ENCODE data around the gene WSB1.
"Not testable (repeated sequence)": the region's sequence is repeated elsewhere in the genome, so short reads cannot be mapped to it uniquely, and the experiment has no call there.

WSB1 gene

DNA sequence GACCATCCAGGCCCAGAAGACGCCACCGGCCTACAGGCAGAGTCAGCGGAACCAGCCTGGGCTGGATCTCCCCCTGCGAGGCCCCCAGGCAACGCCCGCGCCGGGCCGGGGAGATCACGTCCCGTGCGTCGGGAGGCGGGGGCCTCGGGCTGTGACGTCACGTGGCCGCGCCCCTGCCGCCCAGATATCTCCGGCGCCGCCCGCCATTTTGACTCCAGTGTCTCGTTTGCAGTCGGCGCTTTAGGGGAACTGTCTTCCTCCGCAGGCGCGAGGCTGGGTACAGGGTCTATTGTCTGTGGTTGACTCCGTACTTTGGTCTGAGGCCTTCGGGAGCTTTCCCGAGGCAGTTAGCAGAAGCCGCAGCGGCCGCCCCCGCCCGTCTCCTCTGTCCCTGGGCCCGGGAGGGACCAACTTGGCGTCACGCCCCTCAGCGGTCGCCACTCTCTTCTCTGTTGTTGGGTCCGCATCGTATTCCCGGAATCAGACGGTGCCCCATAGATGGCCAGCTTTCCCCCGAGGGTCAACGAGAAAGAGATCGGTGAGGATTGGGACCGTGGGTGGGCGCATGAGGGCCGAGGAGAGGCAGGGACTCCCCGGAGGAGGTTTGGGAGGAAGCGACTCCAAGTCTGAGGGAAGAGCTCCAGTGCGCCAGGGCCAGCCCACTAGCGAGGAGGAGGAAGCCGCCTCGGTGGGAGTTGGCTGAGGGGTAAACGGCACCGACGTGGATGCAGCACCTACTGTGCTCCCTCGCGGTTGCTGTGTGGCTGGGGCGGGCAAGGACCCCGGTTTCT lies at the start of gene WSB1:
WSB1 (plus strand) TSS at position 217 of the 791 bp plus-strand sequence; CDS start at position 499, 282 bp downstream.
- peak; percentile 85 to 86 for DNase-seq (ENCODE audit: low read depth in 2 of 2)

DNA sequence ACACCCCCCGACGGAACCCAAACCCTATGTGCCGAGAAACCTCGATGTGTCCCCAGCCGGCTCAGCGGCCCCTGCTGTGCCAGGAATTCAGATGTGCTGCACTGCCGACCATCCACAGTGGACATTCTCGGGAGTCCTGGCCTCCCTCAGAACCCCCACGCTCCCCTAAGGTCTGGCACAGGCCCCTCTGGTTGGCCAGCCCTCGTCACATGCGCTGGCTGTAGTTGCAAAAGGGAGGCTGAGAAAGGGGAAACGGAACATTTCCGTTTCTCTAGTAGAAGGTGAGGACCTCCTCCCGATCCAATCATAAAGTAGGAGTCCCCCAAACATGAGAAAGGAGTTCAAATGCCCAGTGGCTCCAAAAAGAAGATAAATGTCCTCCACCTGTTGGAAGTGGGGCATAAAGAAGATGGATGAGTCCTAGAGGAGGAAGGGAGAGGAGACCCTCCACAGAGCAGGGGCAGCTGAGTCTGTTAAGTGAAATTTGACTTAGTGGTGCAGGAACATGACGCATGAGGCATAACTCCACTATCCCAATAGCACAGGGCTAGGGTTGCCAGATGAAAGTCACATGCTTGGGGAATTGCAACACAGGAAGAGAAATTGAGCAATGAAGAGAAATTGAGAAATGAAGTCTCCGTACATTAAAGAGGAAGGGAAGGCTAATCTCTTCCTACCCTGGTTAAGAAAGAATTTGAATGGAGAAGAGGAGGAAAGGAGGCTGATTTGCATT lies 49.3 kb upstream of the WSB1 start:
- DNase-seq (ENCODE audit: low read depth in 2 of 2): no peak

DNA sequence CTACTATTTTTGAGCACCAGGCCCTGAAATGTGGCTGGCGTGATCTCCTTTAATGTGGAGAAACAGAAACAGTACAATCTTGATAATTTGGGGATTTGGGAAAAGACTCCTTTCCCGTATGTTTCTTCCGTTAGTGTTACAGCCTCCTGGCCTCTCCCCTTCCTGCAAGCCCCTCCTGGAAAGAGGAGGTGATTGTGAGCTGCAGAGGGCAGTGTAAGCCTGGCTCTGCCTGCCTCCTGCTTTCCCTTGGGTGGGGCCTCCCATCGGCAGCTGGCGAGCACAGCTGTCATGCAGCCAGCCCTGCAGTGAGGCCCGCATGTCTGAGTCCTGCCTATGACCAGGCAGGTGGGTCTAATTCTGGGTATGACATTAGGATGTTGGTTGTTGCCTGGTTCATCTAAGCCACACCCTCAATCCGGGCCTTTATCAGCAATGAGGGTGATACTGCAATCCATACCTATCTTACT lies 48.7 kb upstream of the WSB1 start:
- DNase-seq (ENCODE audit: low read depth in 2 of 2): peak in 1 of 2 donors; percentile 10

DNA sequence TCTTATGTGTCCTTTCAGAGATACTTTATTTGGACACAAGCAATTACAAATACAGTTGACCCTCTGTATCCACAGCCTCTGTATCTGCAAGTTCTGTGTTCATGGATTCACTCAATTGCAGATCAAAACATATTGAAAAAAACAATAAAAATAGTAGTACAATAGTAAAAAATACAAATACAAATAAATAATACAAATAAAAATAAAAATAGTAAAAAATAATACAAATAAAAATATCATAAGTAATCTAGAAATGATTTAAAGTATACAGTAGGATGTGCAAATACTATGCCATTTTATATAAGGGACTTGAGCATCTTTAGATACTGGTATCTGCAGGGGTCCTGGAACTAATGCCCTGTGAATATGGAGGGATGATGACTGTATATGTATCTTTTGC lies 47.4 kb upstream of the WSB1 start:
- DNase-seq (ENCODE audit: low read depth in 2 of 2): no peak

DNA sequence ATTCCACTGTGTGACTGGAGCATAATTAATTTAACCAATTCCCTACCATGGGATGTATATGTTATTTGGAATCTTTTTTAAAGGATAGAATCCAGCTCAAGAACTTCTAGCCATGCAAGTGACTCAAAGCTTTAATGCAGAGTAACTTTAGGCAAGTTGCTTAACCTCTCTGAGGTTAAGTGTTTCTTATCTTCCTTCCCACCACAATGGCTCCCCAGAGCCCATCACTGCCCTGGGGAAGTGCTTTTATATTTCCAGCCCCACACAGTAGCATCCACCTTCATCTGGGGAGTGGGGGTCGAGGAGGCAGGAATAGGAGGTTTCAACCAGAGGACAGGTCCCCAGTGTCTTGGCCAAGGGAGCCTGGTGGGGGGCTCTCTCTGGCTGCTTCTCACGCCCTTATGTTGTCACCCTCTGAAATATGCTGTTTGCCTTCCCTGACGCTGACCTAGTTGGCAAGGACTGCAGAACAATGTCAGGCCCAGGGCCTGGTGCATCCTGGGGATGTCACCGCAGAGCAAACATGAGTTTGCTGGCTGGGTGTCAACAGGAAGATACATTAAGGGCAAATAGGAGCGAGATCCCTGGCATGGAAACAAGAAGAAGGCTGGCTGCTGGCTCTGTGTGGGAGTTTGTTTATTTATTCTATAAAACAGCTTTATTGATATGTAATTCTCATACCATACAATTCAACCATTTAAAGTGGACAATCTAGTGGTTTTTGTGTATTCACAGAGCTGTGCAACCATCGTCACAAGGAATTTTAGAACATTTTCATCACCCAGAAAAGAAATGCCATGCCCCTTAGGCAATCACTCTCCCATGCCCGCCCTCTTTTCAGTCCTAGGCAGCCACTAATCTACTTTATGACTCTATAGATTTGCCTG lies 46.6 kb upstream of the WSB1 start:
- DNase-seq (ENCODE audit: low read depth in 2 of 2): no peak

DNA sequence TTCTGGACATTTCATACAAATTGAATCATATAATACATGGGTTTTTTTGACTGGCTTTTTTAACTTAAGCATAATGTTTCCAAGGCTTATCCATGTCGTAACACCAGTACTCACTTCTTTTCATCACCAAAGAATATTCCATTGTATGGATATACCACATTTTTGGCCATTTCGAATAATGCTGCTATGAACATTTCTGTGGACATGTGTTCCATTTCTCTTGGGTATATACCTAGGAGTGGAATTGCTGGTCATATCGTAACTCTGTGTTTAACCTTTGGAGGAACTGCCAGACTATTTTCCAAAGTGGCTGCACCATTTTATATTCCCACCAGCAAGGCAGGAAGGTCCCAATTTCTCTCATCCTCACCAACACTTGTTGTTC lies 46.0 kb upstream of the WSB1 start:
- no peak for DNase-seq (ENCODE audit: low read depth in 2 of 2)

- not testable (repeated sequence) for DNase-seq (ENCODE audit: low read depth in 2 of 2)
These were observed 43.1 kb upstream of the WSB1 start for GRCh38 chr17:27250791-27251190.

GRCh38 chr17:27254802-27255201 lies 39.1 kb upstream of the WSB1 start:
- DNase-seq (ENCODE audit: low read depth in 2 of 2): not testable (repeated sequence)

GRCh38 chr17:27256225-27257030 lies 37.5 kb upstream of the WSB1 start:
- no peak for DNase-seq (ENCODE audit: low read depth in 2 of 2)

DNA sequence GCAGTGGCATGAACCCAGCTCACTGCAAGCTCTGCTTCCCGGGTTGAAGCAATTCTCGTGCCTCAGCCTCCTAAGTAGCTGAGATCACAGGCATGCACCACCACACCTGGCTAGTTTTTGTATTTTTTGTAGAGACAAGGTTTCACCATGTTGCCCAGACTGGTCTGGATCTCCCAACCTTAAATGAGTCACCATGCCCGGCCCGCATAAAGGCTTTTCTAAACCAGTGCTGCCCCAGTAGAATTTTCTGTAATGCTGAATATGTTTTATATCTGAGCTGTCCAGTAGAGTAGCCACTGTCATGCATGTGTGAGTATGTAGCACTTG lies 36.9 kb upstream of the WSB1 start:
- no peak for DNase-seq (ENCODE audit: low read depth in 2 of 2)

- DNase-seq (ENCODE audit: low read depth in 2 of 2): no peak
These were observed 34.6 kb upstream of the WSB1 start for GRCh38 chr17:27259356-27259755.

DNA sequence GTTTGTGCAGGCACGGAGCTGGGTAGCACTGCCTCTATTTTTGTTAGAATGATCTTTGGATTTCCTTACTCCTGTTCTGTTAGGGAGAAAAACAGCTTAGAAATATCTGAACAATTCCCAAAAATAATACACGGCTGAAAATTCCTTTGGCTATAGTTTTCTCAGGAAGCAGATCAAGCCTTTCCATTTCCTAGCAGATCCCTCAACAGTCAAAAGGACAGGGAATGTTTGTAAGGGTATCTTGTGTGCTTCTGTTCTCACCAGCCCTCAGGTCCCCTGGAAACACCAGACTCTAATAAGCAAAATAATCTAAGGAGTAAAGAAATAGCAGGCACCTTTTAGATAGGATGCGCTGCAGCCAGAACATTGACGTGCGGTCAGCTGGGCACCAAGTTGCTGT lies 30.5 kb upstream of the WSB1 start:
- DNase-seq (ENCODE audit: low read depth in 2 of 2): no peak

- DNase-seq (ENCODE audit: low read depth in 2 of 2): no peak
These were observed 29.7 kb upstream of the WSB1 start for GRCh38 chr17:27264068-27264812.

- DNase-seq (ENCODE audit: low read depth in 2 of 2): no peak
These were observed 28.6 kb upstream of the WSB1 start for GRCh38 chr17:27265333-27265732.

GRCh38 chr17:27266228-27266627 lies 27.7 kb upstream of the WSB1 start:
- DNase-seq (ENCODE audit: low read depth in 2 of 2): no peak

DNA sequence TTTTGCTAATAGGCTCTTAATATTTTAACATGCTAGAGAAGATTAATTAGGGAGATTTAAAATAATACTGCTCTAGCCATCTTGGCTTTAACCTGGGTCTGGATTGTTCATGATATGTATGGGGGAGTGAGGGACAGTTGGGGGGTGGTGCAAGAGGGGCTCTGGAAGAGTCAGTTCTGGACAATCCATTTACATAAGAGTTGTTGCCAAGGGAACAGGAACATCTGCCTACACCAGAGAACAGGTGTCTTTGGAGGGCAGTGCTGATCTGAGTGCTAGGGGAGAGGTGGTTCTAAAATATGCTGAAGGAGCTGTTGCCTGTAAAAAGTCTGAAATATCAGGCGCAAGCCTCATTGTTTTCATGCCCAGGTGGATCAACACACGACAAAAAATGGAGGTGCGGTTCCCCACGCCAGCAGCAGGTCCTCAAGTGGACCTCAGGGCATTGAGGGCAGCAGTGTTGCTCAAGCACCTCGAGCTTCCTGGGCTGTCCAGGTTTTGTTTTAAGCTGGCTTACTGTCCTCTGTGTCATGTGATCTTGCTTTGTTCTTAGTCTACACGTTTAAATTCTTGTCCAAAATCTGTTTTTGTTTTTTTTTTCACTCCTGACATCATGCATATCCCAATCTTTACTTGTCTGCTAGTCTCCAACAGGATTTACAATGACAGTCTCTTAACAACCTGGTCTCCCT lies 25.4 kb upstream of the WSB1 start:
- DNase-seq (ENCODE audit: low read depth in 2 of 2): no peak

GRCh38 chr17:27269201-27269600 lies 24.7 kb upstream of the WSB1 start:
- DNase-seq (ENCODE audit: low read depth in 2 of 2): no peak

DNA sequence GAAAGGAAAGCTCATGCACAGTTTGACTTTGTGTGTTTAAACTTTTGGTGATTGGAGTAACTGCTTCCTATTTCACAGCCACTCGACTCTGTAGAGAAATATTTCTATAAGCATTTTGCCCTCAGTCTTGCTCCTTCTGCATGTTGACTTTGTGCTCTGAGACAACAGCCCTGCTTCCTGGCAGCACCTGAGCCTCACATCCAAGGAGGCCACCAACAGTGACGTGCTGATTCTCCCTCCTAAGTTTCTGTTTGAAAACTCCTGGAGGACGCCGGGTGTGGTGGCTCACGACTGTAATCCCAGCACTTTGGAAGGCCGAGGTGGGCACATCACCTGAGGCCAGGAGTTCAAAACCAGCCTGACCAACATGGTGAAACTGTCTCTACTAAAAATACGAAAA lies 23.9 kb upstream of the WSB1 start:
- no peak for DNase-seq (ENCODE audit: low read depth in 2 of 2)

DNA sequence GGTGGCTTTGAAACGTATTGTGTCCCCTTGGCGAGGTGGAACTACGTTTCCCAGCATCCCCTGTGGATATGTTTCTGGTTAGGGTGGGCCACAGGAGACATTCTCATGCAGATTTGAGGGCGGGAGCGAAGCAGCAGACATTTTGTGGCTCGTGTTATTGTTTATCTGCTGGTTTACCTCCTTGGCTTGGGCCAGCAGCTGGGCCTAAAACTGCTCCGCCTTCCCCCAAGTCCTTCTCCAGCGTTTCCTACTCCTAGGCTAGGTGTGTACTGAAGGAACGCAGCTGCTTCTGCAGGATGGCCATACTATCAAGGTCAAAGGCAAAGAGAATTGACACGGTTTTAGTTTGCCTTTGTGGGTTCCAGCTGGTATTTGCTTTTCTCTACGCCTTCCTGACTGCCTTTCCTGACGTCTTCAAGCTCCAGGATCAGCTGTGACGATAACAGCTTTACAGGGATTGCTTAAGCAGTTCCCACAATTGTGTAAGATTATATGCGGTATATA lies 17.2 kb upstream of the WSB1 start:
- DNase-seq (ENCODE audit: low read depth in 2 of 2): no peak

GRCh38 chr17:27279132-27279531 lies 14.8 kb upstream of the WSB1 start:
- not testable (repeated sequence) for DNase-seq (ENCODE audit: low read depth in 2 of 2)
